Measurements from ENCODE around the gene PLEKHG3.
A peak's percentile ranks its signal among the peaks of the same experiment; 100 is the strongest.

PLEKHG3 gene

GRCh38 chr14:64748995-64749714 is 44.9 kb downstream of the PLEKHG3 start:
- no peak for DNase-seq

GRCh38 chr14:64752909-64753308 is 48.7 kb downstream of the PLEKHG3 start:
- no peak for DNase-seq

DNA sequence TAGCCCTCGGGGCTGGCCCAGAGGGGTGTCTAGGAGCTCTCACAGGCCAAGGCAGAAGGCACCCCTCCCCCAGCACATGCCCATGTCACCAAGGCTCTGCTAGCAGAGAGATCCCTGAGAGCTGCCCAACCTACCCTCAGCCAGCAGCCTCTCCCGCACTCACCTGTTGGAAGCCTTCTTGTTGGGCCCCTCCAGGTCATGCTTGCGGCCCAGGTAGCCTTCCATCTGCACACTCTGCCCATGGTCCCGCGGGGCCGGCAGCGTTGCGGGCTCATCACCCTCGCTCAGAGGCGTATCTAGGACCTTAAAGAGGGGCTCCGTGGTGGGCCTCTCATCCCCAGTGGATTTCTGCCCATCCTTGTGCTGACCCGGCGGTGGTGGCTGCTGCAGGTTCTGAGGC is 49.1 kb downstream of the PLEKHG3 start:
- no peak for DNase-seq

- no peak for DNase-seq
These were observed 49.8 kb downstream of the PLEKHG3 start for GRCh38 chr14:64753999-64754398.

DNA sequence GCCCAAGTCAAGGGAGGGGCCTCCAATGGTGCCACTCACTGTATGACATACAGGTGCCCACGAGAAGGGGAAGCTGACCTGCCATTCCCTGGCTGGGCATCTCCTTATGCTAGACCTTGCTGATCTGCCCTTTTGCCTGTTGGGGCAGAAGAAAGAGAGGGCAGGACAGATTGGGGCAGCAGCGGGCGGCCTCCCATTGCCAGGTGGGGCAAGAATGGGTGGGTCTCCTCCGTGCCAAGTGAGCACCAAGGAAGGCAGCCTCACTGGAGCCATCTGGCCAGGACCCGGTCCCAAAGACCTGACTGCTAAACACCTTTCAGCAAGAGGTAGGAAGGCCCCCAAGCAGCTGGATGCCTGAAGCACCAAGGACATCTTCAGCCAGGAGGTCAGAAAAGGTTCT is 50.5 kb downstream of the PLEKHG3 start:
- DNase-seq = no peak

GRCh38 chr14:64755781-64756221 is 51.6 kb downstream of the PLEKHG3 start:
- no peak for DNase-seq

- no peak for DNase-seq
These were observed 52.5 kb downstream of the PLEKHG3 start for GRCh38 chr14:64756712-64757111.

DNA sequence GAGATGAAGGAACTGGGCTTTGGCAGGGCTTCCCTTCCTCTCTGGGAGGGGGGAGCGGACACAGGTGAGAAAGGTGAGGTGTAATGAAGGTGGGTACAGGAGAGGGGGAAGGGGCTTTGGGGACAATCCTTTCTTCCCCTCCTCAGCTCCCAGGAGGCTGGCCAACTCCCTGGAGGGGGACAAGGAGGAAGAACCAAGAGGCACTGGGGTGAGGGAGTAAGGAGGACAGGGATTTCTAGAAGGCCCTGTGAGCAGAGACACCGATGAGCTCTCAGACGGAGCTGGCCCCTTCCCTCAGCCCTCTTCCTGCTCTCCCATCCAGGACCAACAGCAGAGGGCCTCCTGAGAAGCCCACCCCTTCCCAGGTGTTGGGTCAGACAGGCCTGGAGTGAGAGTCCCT is 53.4 kb downstream of the PLEKHG3 start:
- DNase-seq = no peak

- DNase-seq = no peak
These were observed 53.8 kb downstream of the PLEKHG3 start for GRCh38 chr14:64758025-64758521.

GRCh38 chr14:64758691-64759554 is 54.7 kb downstream of the PLEKHG3 start:
- no peak for DNase-seq

GRCh38 chr14:64759555-64759938 is 55.3 kb downstream of the PLEKHG3 start:
- DNase-seq = no peak

GRCh38 chr14:64760146-64760755 is 56.0 kb downstream of the PLEKHG3 start:
- DNase-seq = no peak

DNA sequence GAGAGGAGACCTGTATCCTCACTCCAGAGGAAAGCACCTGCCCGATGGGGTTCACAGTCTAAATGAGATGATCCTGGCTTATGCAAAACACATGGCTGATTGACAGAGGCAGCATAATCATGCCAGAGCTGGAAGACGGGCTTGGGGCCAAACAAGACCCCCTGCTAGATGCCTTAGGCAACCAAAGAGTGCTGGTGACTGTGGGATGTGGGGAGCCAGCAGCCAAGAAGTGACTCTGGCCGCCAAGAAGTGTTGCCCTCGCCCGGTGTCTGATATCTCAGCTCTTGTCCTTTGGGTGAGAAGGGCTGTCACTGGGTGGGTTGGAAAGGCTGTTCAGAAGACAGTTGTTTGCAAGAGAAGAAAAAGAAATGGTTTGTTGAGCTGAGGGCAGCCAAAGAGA is 56.7 kb downstream of the PLEKHG3 start:
- DNase-seq = no peak

GRCh38 chr14:64761441-64762043 is 57.3 kb downstream of the PLEKHG3 start:
- DNase-seq = no peak

- no peak for DNase-seq
These were observed 58.1 kb downstream of the PLEKHG3 start for GRCh38 chr14:64762044-64763034.

DNA sequence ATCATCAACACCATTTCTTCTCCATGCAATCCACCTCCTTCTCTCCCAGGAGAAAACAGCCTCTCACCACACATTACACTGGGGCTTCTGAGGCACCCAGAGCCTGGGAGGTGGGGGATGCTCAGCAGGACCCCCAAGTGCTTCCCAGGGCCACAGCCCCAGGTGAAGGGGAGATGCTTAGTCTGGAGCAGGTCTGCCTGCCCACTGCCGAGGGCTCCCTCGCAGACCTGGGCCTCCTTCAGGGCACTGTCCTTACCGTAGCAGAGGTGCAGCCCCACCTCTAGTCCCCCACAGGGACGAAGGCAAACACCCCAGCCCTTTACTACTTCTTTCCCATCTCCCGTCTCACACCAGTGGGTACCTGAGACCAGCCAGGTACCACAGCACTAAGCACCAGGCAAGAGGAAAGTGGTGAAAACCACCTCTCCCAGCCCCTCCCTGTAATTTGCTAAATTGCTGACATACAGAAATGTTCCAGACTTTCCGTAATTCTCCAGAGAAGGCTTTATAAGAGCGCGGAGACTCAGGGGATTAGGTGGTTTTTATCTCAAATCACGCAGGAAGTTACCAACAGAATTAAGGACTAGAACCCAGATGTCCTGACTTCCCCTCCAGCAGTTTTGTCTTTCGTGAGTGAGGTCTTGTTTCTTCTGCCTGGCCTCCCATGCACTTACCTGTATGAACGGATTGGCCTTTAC is 59.0 kb downstream of the PLEKHG3 start:
- DNase-seq = no peak

GRCh38 chr14:64763801-64764621 is 59.8 kb downstream of the PLEKHG3 start:
- no peak for DNase-seq

DNA sequence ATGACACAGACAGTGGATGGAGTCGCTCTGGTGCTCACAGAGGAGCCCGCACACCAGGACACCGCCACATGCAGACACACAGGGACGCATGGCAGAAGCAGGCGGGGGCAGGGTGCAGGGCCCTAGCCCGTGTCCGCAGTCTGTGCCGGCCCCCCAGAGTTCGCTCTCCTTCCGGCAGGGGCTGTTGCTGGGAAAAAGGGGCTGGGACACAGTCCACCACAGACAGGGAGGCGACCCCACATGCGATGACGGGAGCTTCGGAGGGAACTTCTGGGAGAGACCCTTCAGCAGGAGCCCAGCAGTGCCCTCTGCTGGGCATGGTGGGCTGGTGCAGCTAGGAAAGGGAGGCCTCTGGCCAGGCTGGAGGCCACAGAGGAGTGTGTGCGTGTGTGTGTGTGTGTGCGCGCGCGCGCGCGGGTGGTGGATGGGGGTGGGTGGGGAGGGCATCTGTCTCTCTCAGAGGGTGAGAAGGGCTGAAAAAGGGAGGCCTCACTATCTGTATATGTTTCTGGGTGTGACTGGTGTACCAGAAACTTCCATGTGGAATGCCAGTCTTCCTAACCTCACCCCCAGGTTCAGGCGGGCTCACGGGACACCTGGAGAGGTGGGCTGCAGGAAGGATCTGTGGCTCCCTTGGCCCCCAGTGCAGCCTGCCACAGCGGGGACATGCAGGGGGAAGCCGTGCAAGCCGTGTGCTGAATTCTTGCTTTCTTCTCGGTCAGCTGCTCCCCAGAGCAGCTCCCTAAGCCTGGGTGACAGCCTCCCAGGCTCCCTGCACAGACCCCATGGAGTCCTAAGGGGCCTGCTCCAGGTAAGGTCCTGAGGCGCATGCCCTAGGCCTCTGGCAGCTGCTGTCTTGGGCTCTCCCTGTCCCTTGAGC is 60.7 kb downstream of the PLEKHG3 start:
- peak; percentile 35 for DNase-seq

- DNase-seq = no peak
These were observed 61.6 kb downstream of the PLEKHG3 start for GRCh38 chr14:64765740-64766302.

All from effector CD8-positive, alpha-beta T cell (primary cell).